C1 segment of cervical spinal cord (tissue), 14 donors: ENCODE results near the gene CDH4.

ENCODE experiments used
- DNase-seq, 14 donors: peaks; one replicate each; lab custom pipeline; 2025; lab: John Stamatoyannopoulos, UW

The CDH4 gene

DNA sequence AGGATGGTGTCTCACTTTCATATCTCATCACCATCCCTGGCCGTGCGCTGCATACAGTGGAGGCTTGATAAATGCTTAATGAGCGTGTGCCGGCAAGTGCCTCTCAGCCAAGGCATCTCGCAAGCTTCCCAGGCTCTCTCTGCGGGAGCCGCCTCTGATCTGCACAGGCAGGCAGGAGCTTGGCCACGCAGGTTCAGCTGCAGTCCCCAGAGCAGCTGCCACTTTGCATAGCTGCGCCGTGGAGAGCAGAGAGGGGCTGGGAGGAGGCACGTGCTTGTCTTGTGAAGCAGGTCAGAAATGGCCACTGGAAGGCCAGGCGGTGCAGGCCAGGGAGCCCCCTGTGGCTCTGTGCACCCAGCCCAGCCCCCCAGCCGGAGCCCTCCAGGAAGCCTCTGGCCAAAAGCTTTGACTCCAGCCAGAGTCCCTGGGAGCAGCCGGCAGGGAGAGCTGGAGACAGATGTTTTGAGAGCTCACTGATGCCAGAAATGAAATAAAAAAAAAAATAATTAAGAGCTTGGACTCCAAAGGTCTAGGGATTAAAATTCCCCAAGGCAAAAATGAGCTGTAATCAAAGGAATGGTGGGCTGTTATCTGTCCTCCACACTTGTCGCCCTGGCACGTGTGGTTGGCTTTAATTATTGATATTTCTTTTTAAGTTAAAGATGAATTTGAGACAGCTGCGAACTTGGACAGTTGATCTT, 377.0 kb downstream of the CDH4 start:
- peak in 2 of 14 donors; percentile 24 to 43 for DNase-seq

DNA sequence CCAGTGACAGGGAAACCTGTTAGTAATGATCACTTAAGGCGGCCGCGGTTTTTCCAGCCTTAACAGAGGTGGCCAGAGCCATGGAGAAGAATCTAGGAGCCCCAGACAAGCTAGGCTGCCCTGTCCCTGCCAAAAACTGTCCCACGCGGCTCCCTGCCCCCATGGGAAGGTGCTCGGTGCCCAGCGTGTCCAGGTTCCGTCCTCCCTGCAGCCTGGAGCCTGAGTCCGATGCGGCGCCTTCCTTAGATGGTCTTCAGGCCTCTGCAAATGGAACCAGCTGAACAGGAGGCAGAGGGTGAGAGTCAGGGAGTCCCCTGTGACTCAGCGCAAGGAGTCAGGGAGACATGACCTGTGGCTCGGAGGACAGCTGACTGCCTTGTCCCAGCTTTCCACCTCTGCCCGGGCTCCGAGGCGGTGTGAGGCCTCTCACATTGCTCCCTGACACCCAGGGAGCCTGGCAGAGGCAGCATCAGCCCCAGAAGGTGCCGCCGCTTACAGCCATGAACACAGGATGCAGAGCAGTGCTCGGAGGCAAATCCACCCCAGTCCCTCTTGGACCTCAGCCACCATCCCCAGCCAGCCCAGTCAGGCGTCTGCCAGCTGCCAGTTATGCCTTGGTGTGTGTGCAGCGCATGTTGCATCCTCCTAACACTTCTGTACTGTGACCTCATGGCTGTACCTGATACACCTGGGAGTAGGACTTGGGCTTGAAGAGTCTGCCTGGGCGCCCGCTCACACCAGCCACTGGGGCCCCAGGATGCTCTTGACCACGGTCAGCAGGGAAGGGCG, 377.7 kb downstream of the CDH4 start:
- DNase-seq = peak in 1 of 14 donors; percentile 31

GRCh38 chr20:61630391-61630650, 378.3 kb downstream of the CDH4 start:
- no peak for DNase-seq

DNA sequence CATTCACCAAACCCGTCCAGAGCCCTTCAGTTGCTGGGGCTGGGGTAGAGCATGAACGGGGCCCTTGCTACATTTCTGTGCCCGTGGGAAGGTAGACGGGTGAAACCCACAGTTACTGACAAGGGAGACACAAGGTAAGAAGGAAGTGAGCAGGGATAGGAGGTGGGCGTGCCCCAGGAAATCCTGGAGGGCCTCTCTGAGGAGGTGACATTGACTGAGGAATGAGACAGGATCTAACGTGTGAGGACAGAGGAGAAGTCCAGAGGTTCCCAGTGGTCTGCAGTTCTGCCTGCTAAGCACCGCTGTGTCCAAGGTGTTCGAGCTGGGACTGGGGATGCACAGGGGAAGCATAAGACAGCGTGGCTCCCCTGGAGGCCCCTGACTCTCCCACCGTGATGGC, 378.8 kb downstream of the CDH4 start:
- DNase-seq = no peak

- DNase-seq = no peak
Observed at GRCh38 chr20:61631751-61632150, 379.7 kb downstream of the CDH4 start.

DNA sequence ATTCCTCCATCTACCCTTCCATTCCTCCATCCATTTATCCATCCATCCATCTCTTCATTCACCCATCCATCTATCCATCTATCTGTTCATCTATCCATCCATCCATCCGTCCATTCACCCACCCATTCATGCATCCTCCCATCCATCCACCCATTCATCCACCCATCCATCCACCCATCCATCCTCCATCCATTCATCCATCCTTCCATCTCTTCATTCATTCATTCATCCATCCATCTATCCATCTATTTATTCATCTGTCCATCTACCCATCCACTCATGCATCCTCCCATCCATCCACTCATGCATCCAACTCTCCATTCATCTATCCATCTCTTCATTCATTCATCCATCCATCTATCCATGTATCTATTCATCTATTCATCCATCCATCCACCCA, 380.9 kb downstream of the CDH4 start:
- DNase-seq = no peak

DNA sequence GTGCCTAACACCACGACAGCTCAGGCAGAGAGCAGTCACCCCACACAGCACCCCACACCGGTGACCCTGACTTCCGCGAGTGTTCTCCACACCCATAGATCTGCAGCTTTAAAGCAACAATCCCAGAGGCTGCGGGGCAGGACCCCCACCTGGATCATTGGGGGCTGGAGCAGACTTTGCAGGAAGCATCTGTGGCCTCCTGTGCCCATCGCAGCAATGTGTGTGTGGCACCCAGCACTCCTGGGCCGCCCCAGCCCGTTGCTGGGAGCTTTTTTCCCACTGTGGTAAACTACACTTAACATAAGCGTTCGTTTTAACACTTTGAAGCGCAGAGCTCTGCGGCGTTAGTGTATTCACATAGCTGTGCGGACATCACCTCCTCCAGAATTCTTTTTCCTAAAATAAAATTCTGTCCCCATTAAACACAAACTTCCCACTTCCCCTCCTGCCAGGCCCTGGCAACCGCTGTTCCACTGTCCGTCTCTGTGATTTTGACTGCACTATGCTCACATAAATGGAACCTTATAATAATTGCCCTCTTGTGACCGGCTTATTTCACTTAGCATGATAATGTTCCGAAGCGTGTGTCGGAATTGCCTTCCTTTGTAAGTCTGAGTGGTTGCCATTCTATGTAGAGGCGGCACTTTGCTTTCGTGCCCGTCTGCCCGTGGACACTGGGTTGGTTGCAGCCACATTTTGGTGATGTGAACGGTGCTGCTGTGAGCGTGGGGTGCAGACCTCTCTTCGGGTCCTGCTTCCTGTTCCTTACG, 382.5 kb downstream of the CDH4 start:
- DNase-seq = no peak

- DNase-seq = no peak
Observed at GRCh38 chr20:61635721-61636455, 383.8 kb downstream of the CDH4 start.

- no peak for DNase-seq
Observed at GRCh38 chr20:61636531-61637116, 384.6 kb downstream of the CDH4 start.

DNA sequence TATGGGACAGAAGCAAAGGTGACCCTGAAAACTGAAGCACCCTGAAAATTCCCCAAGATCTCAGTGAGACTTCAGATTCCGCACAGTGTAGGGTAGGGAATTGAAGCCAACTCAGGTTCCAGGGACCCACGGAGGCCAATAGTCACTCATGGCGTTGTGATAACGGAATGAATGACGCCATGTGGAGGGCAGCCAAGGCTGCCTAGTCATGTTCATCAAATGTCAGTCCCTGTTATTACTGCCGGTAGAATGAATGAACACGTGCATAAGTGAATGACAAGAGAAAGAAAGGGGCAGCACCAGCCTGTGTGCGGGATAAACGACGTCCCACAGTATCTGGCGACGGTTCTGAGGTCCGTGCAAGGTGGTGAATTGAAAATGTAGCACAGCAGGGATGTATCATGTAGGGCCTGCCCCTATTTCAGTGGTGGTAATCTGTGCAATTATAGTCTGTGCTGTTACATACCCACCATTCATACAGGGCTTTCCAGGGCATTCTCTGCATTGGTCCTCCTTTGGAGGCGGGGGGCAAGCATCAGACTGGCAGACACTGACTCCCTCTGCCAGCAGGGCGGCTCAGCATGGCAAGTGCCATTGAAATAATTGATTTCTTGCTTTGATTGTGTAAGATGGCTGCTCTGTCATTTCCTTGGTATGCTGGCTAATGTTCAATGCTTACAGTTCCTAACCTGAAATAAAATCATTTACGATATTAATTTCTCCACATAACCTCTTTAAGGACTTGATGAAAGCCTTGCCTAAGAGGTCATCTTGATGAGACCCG, 386.9 kb downstream of the CDH4 start:
- DNase-seq = no peak

DNA sequence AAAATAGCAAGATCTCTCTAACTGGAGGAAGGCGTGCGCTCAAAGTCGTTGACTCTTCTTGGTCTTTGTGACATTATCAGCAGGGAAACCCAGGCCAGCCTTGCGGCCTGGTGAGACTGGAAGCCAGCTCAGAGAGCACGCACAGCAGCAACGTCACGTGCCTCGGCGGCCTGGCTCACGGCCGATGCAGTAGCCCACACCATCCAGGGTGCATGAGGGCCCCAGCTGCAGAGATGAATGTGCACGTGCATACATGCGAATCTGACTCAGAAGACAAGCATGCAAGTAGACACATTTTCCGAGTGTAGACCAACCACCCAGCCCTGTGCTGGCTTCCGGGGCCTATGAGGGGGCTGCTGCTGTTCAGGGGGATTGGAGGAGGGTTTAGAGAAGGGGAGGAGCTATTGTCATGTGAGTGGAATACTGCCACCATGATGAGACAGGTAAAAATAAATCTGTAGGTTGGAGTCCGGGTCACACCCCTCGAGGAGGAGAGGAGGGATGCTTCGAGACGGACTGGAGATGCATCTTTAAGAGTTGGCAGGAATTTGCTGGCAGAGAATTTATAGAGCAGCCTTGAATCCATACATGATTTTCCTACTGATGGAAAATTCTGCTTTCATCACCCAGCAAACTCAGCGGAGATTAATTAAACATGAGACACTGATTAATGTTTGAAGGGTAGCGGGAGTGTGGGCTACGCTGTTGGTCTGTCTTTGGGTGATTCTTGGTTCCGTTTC, 388.2 kb downstream of the CDH4 start:
- DNase-seq = peak in 5 of 14 donors; percentile 10 to 52 (median 17)

DNA sequence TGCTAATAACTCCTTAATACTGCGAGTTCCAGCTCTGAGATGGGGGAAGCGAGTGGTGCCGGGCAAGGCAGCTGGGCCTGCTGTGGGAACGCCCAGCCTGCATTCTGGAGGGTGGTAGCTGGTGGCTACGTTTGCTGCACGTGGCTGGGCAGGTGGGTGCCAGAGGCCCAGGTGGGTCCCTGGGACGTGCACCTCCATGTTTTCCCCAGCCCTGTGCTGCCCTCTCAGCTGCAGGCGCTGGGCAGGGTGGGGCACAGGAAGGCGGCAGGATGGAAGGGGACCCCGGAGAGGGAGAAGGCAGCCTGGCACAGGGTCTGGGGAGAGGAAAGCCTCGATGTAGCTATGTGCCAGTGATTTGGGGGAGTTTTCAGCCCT, 388.8 kb downstream of the CDH4 start:
- DNase-seq = no peak

DNA sequence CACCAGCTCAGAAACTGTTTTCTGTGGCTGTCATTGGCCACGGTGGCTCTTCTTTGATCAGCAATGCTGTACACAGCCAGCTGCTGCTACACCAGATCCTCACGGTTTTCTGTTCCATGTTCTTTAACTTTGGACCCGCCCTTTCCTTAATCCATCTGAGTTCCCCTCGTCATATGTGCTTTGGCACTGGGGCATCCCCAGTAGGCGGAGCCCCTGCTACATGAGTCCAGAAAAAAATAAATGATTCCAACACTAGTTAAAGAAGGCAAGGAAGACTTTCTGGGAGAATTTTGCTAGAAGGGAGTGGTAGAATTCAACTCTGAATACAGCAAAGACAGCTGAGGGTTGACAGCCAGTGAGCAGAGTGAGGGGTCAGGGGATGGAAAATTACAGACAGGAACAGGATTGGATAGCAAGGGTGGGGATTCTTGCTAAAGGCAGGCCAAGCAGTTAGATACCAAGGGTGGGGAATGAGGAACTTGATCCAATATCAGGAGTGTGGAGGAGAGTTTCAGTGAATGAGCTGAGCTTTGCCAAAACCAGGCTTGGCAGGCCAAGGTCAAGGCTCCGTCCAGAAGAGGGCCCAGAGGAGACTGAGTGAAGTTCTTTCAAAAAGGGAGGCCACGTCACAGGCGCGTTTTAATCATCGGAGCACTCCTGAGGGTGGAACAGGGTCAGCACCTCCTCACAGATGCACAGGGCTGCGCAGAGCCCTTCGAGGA, 391.8 kb downstream of the CDH4 start:
- no peak for DNase-seq

DNA sequence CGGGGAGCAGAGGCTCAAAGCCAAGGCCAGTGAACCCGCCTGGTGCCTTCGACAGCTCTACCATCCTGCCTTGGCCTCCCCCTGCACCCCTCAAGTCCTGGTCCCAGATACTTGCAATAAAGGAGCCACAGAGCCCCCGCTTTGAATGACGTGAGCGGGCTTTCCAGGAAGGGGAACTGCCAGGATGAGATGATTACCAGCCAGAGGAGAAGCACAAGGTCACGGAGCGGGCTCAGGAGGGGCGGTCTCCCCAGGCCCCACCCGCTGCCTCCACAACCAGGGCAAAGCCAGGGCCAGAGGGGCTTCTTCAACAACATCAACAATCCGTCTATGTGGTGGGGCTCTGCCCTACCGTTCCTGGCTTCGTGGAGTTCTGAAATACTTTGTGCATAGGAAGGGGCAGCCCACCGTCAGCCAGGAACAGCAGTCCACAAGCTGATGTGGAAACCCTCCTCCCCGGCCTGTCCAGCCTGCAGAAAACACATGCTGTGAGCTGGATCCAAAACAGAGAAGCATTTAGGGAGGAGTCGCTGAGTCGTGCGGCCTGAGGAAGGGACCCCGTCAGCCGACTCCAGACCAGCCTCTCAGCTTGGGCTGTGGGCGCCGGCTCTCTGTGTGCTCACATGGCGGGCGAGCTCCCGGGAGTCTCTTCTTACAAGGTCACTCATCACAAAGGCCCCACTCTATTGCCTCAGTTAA, 392.5 kb downstream of the CDH4 start:
- no peak for DNase-seq

DNA sequence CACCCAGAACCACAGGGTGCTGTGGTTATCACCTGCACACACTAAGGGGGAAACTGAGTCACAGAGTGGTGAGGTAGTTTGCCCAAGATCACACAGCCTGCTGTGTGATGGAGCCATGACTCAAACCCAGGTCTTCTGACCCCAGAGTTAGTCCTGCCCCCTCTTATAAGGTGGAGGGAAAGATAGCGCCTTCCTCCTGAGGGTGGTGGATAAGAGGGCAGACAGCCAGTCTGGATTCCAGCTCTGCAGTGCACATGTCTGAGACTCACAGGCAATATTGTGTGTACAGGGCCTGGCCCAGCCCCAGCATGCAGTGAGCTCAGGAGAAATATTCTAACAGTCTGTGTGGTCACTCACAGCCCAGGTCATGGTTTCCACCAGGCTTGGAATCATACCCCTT, 393.7 kb downstream of the CDH4 start:
- no peak for DNase-seq

DNA sequence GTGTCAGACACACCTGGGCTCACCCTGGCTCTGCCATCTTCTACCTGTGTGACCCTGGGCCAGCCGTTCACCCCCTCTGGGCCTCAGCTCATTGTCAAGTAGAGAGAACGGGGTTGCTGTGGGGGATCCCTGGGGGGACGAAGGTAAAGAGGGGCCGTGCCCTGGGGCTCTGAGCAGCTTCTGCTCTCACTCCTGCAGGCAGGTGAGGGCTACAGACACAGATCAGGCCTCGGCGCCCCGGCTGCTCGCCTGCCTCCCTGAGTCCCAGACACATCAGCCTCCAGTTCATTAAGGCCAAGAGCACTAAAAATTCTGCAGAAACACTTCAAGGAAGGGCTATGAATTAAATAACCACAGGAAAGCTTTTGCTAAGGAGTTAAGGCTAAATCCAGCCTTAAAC, 394.4 kb downstream of the CDH4 start:
- DNase-seq = no peak

DNA sequence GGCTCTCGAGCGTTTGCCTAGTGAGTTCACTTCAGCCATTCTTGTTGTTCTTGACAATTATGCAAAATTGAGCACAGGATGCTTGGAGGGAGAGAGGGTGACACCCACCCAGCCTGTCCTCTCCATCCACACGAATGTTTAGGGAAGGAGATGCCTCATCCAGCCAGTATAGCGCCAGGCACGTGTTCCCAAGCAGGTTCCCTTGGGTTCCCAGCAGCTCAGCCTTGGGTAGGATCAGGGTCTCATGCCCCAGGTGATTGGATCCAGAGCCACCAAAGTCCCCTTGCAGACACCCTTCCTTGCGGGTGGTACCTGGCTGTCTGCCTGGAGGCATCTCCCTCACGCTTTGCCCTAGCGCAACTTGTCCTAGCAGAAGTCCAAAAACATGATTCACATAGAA, 394.9 kb downstream of the CDH4 start:
- DNase-seq = no peak

GRCh38 chr20:61647702-61648101, 395.6 kb downstream of the CDH4 start:
- no peak for DNase-seq
